Measurements from ENCODE around the gene CD22. TPM values are rescaled to one million over a fixed set of nuclear protein-coding genes. Genes with fewer than 3 reads are reported as not detected.

Gene CD22
- polyA plus RNA-seq, 1 donor (not counting 4 experiments of a cell fraction or from before 2014, with no cell fraction given), result 0.26 TPM

DNA sequence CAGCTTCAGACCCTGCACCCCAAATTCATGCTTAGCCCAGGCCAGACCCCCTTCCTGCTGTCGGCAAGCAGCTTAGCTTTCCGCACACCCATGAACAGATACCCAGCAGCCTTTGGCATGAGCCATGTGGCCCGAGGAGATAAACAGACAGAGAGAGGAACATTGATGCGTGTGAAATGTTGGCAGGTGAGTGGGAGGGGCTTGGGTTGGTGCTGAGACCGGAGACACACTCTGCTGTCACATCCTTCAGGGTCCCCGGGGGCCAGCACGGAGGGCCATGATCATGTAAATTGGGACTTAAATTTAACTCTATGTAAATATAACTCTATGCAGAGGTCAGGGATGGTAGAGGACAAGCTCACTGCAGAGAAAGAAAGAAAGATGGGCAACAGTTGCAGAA is 1.5 kb downstream of the CD22 start:
- no peaks in the 10 kb centered on the region for H3K9me1 ChIP-seq (ENCODE audit: control insufficient read depth, extremely low read depth, insufficient read depth, low read length)
- FAIRE-seq (no peak), DNase-seq (ENCODE audit: low read depth, low spot score) (no peak)
- peaks cover 5% of the 10 kb centered on the region for H3K27me3 ChIP-seq (ENCODE audit: control insufficient read depth, extremely low read depth, insufficient read depth, low read length)
- no peak overlapping the region for H3K9ac ChIP-seq (ENCODE audit: control insufficient read depth, extremely low read depth, insufficient read depth, low read length)
- H3K9me3 ChIP-seq (ENCODE audit: control insufficient read depth, low read depth, low read length), result no peaks in the 10 kb centered on the region
- H3K4me1 ChIP-seq (ENCODE audit: control insufficient read depth, extremely low read depth, insufficient read depth, low read length), result no peaks in the 10 kb centered on the region
- no peaks in the 10 kb centered on the region for H4K20me1 ChIP-seq (ENCODE audit: control insufficient read depth, extremely low read depth, insufficient read depth, low read length)
- no peaks in the 10 kb centered on the region for H3K79me2 ChIP-seq (ENCODE audit: control insufficient read depth, insufficient read depth, low read length)
- no peak overlapping the region for H3K4me3 ChIP-seq (ENCODE audit: control insufficient read depth in 2 of 3, extremely low read depth in 1 of 3, insufficient read depth in 2 of 3, low read depth in 1 of 3, low read length in 3 of 3)
- H3K36me3 ChIP-seq (ENCODE audit: control insufficient read depth in 2 of 2, extremely low read depth in 1 of 2, insufficient read depth in 2 of 2, low read length in 2 of 2), result no peaks in the 10 kb centered on the region
- H3K27ac ChIP-seq (ENCODE audit: control insufficient read depth, insufficient read depth, low read length), result no peak overlapping the region
- TF ChIP-seq EZH2 (IDR thresholded peaks at IDR 0.05; ENCODE audit: low read length), result no peak
- TF ChIP-seq, protein P1, sequence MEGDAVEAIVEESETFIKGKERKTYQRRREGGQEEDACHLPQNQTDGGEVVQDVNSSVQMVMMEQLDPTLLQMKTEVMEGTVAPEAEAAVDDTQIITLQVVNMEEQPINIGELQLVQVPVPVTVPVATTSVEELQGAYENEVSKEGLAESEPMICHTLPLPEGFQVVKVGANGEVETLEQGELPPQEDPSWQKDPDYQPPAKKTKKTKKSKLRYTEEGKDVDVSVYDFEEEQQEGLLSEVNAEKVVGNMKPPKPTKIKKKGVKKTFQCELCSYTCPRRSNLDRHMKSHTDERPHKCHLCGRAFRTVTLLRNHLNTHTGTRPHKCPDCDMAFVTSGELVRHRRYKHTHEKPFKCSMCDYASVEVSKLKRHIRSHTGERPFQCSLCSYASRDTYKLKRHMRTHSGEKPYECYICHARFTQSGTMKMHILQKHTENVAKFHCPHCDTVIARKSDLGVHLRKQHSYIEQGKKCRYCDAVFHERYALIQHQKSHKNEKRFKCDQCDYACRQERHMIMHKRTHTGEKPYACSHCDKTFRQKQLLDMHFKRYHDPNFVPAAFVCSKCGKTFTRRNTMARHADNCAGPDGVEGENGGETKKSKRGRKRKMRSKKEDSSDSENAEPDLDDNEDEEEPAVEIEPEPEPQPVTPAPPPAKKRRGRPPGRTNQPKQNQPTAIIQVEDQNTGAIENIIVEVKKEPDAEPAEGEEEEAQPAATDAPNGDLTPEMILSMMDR (optimal IDR thresholded peaks at IDR 0.05 in 1 of 3, IDR thresholded peaks at IDR 0.05 in 1 of 3, conservative IDR thresholded peaks at IDR 0.05 in 1 of 3; ENCODE audit: extremely low read depth in 1 of 3, insufficient read depth in 2 of 3, low read length in 3 of 3), result no peak
- dilution Hi-C loops (cut with MboI; ENCODE audit: extremely low pct_ligation_motif_present, low sequenced_read_pairs), result no loop called here
- no peak overlapping the region for H2AFZ ChIP-seq (ENCODE audit: control insufficient read depth, low read length)
- H3K4me2 ChIP-seq (ENCODE audit: control insufficient read depth, extremely low read depth, insufficient read depth, low read depth, low read length), result no peak overlapping the region

DNA sequence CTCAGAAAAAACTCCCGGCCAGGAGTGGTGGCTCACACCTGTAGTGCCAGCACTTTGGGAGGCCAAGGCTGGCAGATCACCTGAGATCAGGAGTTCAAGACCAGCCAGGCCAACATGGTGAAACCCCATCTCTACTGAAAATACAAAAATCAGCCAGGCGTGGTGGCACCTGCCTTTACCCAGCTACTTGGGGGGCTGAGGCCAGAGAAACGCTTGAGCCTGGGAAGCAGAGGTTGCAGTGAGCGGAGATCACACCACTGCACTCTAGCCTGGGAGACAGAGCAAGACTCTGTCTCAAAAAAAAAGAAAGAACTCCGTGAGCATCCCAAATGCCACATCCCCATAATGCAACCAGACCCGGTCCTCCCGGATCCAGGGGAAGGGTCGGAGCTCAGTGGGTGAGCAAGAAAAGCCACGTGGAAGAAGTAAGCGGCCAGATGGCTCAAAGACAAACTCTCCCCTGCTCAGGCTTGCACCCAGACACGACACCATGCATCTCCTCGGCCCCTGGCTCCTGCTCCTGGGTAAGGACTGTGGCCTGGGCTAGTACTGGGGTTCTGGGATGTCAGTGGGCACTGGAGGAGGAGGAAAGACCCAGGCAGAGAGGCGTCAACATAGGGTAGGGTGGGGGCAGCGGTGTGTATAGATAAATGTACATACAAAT is 2.7 kb downstream of the CD22 start:
- H3K4me3 ChIP-seq (ENCODE audit: control insufficient read depth in 2 of 3, extremely low read depth in 1 of 3, insufficient read depth in 2 of 3, low read depth in 1 of 3, low read length in 3 of 3), result no peak overlapping the region

More for the DNA sequence above, 2.7 kb downstream of the CD22 start:
- H2AFZ ChIP-seq (ENCODE audit: control insufficient read depth, low read length), result no peak overlapping the region
- H3K9me3 ChIP-seq (ENCODE audit: control insufficient read depth, low read depth, low read length), result no peaks in the 10 kb centered on the region
- no peaks in the 10 kb centered on the region for H3K4me1 ChIP-seq (ENCODE audit: control insufficient read depth, extremely low read depth, insufficient read depth, low read length)
- H4K20me1 ChIP-seq (ENCODE audit: control insufficient read depth, extremely low read depth, insufficient read depth, low read length), result no peaks in the 10 kb centered on the region
- DNase-seq (ENCODE audit: low read depth, low spot score) (no peak), FAIRE-seq (no peak)
- dilution Hi-C loops (cut with MboI; ENCODE audit: extremely low pct_ligation_motif_present, low sequenced_read_pairs), result no loop called here
- H3K9me1 ChIP-seq (ENCODE audit: control insufficient read depth, extremely low read depth, insufficient read depth, low read length), result no peaks in the 10 kb centered on the region
- H3K9ac ChIP-seq (ENCODE audit: control insufficient read depth, extremely low read depth, insufficient read depth, low read length), result no peak overlapping the region
- H3K36me3 ChIP-seq (ENCODE audit: control insufficient read depth in 2 of 2, extremely low read depth in 1 of 2, insufficient read depth in 2 of 2, low read length in 2 of 2), result no peaks in the 10 kb centered on the region
- no peak overlapping the region for H3K27ac ChIP-seq (ENCODE audit: control insufficient read depth, insufficient read depth, low read length)
- H3K4me2 ChIP-seq (ENCODE audit: control insufficient read depth, extremely low read depth, insufficient read depth, low read depth, low read length), result no peak overlapping the region
- peaks cover 10% of the 10 kb centered on the region for H3K27me3 ChIP-seq (ENCODE audit: control insufficient read depth, extremely low read depth, insufficient read depth, low read length)
- TF ChIP-seq, protein P1 (optimal IDR thresholded peaks at IDR 0.05 in 1 of 3, IDR thresholded peaks at IDR 0.05 in 1 of 3, conservative IDR thresholded peaks at IDR 0.05 in 1 of 3; ENCODE audit: extremely low read depth in 1 of 3, insufficient read depth in 2 of 3, low read length in 3 of 3), result no peak
- TF ChIP-seq EZH2 (IDR thresholded peaks at IDR 0.05; ENCODE audit: low read length), result no peak
- no peaks in the 10 kb centered on the region for H3K79me2 ChIP-seq (ENCODE audit: control insufficient read depth, insufficient read depth, low read length)

Measured in keratinocyte (primary cell).